K562 (cell line): ENCODE data around the gene CTTNBP2. TPM values are rescaled to one million over a fixed set of nuclear protein-coding genes. Genes with fewer than 3 reads are reported as not detected.

Experiments used
- CC2D1A ChIP-seq: fragments of 450-650 bp; IDR thresholded peaks from 2 replicates; pipeline ENCODE4 v1.6.1; 2017; ENCODE audit warnings: mild to moderate bottlenecking
- CCAR2 ChIP-seq: fragments of 200-400 bp; formaldehyde crosslinking; IDR thresholded peaks from 2 replicates; pipeline ENCODE4 v1.6.1; 2017; ENCODE audit warnings: mild to moderate bottlenecking, low read depth, low read length
- CREB1 ChIP-seq, 2 experiments: sonication (generic) in 1 of 2; formaldehyde crosslinking in 1 of 2; IDR thresholded peaks; 2 replicates each; pipeline versions ENCODE4 v1.6.1 to v1.8.0; 2012 to 2022; ENCODE audit warnings: inconsistent platforms in 1 of 2, mild to moderate bottlenecking in 1 of 2, missing genetic modification reagents in 1 of 2, moderate library complexity in 1 of 2
- EP300 ChIP-seq: IDR thresholded peaks from 2 replicates; pipeline ENCODE4 v1.6.1; 2012; ENCODE audit warnings: low read length, improper control_type of control experiment
- ESRRA ChIP-seq: fragments of 450-650 bp; IDR thresholded peaks from 2 replicates; pipeline ENCODE4 v1.6.1; 2014; ENCODE audit warnings: low read depth, mild to moderate bottlenecking, moderate library complexity, borderline replicate concordance
- GTF2A2 ChIP-seq: IDR thresholded peaks from 2 replicates; pipeline ENCODE4 v1.6.1; 2016; ENCODE audit warnings: mild to moderate bottlenecking, missing genetic modification characterization, missing compliant biosample characterization
- HMG20A ChIP-seq: fragments of 450-650 bp; formaldehyde crosslinking; conservative IDR thresholded peaks from 2 replicates; pipeline ENCODE4 v1.4.0; 2020; ENCODE audit warnings: mild to moderate bottlenecking, mixed read lengths
- HOXB6 ChIP-seq: fragments of 250-450 bp; sonication (Bioruptor Pico); IDR thresholded peaks from 2 replicates; pipeline ENCODE4 v1.5.1; 2022; ENCODE audit warnings: mild to moderate bottlenecking, borderline replicate concordance
- NFIC ChIP-seq: fragments of 450-650 bp; IDR thresholded peaks from 2 replicates; pipeline ENCODE4 v1.6.1; 2017; ENCODE audit warnings: mild to moderate bottlenecking, inconsistent platforms
- PHB2 ChIP-seq: fragments of 450-650 bp; IDR thresholded peaks from 2 replicates; pipeline ENCODE4 v1.6.1; 2017; ENCODE audit warnings: low read depth
- POLR2A ChIP-seq: fragments of 450-650 bp; conservative IDR thresholded peaks from 2 replicates; pipeline ENCODE4 v1.6.1; 2016
- RBM17 ChIP-seq: fragments of 200-400 bp; formaldehyde crosslinking; IDR thresholded peaks from 2 replicates; pipeline ENCODE4 v1.6.1; 2017; ENCODE audit warnings: low read depth, mild to moderate bottlenecking, low read length, borderline replicate concordance
- SMARCE1 ChIP-seq: fragments of 450-650 bp; IDR thresholded peaks from 2 replicates; pipeline ENCODE4 v1.7.1; 2016; ENCODE audit warnings: mild to moderate bottlenecking
- TAF1 ChIP-seq: IDR thresholded peaks from 2 replicates; pipeline ENCODE4 v1.6.1; 2011; ENCODE audit warnings: mild to moderate bottlenecking, low read length, moderate library complexity; ENCODE audit not compliant: insufficient read depth, control insufficient read depth, severe bottlenecking; ENCODE audit errors: extremely low read depth
- TCF7L2 ChIP-seq: fragments of 150-350 bp; IDR thresholded peaks from 2 replicates; pipeline ENCODE4 v1.6.1; 2016; ENCODE audit warnings: low read depth, mild to moderate bottlenecking, low read length, moderate library complexity
- ZBTB9 ChIP-seq: fragments of 450-650 bp; formaldehyde crosslinking; IDR thresholded peaks from 2 replicates; pipeline ENCODE4 v1.4.0; 2020; ENCODE audit warnings: mild to moderate bottlenecking, moderate library complexity
- ZFP91 ChIP-seq: sonication (generic); formaldehyde crosslinking; IDR thresholded peaks from 2 replicates; pipeline ENCODE4 v1.8.0; 2022; ENCODE audit warnings: mild to moderate bottlenecking, missing genetic modification reagents
- ZHX1 ChIP-seq: fragments of 150-350 bp; conservative IDR thresholded peaks from 2 replicates; pipeline ENCODE4 v1.6.1; 2014; ENCODE audit warnings: low read length
- ZKSCAN8 ChIP-seq: fragments of 200-800 bp; sonication (Bioruptor generic); IDR thresholded peaks from 2 replicates; pipeline ENCODE4 v1.6.1; 2016; ENCODE audit warnings: missing genetic modification characterization, missing compliant biosample characterization
- ZNF12 ChIP-seq: sonication (generic); formaldehyde crosslinking; IDR thresholded peaks from 2 replicates; pipeline ENCODE4 v1.4.0; 2020; ENCODE audit warnings: mild to moderate bottlenecking, missing genetic modification reagents
- ZNF165 ChIP-seq: fragments of 250-450 bp; sonication (Bioruptor Pico); IDR thresholded peaks from 2 replicates; pipeline ENCODE4 v1.4.0; 2020; ENCODE audit warnings: borderline replicate concordance
- ZNF384 ChIP-seq: IDR thresholded peaks from 2 replicates; pipeline ENCODE4 v1.6.1; 2012; ENCODE audit warnings: low read depth, low read length, improper control_type of control experiment
- ZNF75A ChIP-seq: fragments of 450-650 bp; formaldehyde crosslinking; IDR thresholded peaks from 2 replicates; pipeline ENCODE4 v1.4.0; 2020; ENCODE audit warnings: mild to moderate bottlenecking
- ZNF77 ChIP-seq: fragments of 250-450 bp; sonication (Bioruptor Pico); IDR thresholded peaks from 2 replicates; pipeline ENCODE4 v1.5.0; 2020
- polyA plus RNA-seq, 8 experiments: library from polyadenylated mRNA; depleted of rRNA in 4 of 8; stranded (reverse) in 5 of 8; unstranded in 3 of 8; fragments of >200 nt; fragmentation: Nextera tagmentation in 2 of 8; fragmentation: Illumina TruSeq in 1 of 8; extraction: Ambion mirVana in 2 of 8; extraction: Trizol in 1 of 8; gene quantifications; 2 replicates each; pipeline versions ENCODE4 v1.2.1 to v1.2.3, GENCODE V29; 2011 to 2014; ENCODE audit warnings: inconsistent platforms in 1 of 8, missing spikeins in 1 of 8
- total RNA-seq, 7 experiments: library from RNA; depleted of rRNA in 6 of 7; stranded (reverse); fragments of >200 nt in 6 of 7; fragmentation: Illumina TruSeq in 2 of 7; extraction: Trizol in 2 of 7; gene quantifications; 2 replicates each; pipeline versions ENCODE4 v1.2.1 to v1.2.3, GENCODE V29; 2011 to 2021; ENCODE audit warnings: low replicate concordance in 1 of 7

The CTTNBP2 gene
- total and polyA plus RNA-seq, 9 of the 15 experiments (the other 6 are each of a cell fraction or from before 2014, with no cell fraction given), result 0.05 TPM; not detected in 8

- TF ChIP-seq ZBTB9 (CRISPR knock-in tag) (peak; percentile 91; the same call in 1 of the 2 replicates), ZKSCAN8 (CRISPR knock-in tag) (peak; percentile 86), HOXB6 (CRISPR knock-in tag) (no peak), NFIC (peak; percentile 87), ZNF77 (no peak), ZHX1 (no peak), HMG20A (CRISPR knock-in tag) (no peak), EP300 (peak; percentile 98), SMARCE1 (peak; percentile 99), ESRRA (peak; percentile 87; the same call in 1 of the 2 replicates), CCAR2 (no peak), CREB1 (IDR thresholded peaks at IDR 0.05) (peak; percentile 68; the same call in 1 of the 2 replicates), CREB1 (CRISPR knock-in tag; IDR thresholded peaks at IDR 0.05) (peak; percentile 67; the same call in 1 of the 2 replicates), CC2D1A (peak; percentile 93), PHB2 (peak; percentile 88), TCF7L2 (peak; percentile 54; the same call in 1 of the 2 replicates), ZNF384 (no peak), POLR2A (no peak), ZNF165 (CRISPR knock-in tag) (no peak), ZNF12 (0 out of 2 replicates have a peak, but pooled peaks have one; percentile 29), GTF2A2 (tag) (no peak), TAF1 (peak; percentile 24), ZNF75A (CRISPR knock-in tag) (no peak), ZFP91 (CRISPR knock-in tag) (0 out of 2 replicates have a peak, but pooled peaks have one; percentile 22), RBM17 (no peak)
These were observed 81.1 kb downstream of the CTTNBP2 start (continued) for GRCh38 chr7:117791877-117792780.
